Upper lobe of left lung (tissue), 6 donors: Measurements from ENCODE around the gene GORASP2. TPM values are rescaled to one million over a fixed set of nuclear protein-coding genes. Genes with fewer than 3 reads are reported as not detected.

ENCODE experiments used
- ATAC-seq, 2 donors: fragments of 200-7000 bp; cut with Tn5 transposase; one replicate each; pipeline ENCODE4 v1.9.1; 2022; ENCODE audit warnings: mild to moderate bottlenecking in 2 of 2, moderate library complexity in 2 of 2; ENCODE audit not compliant: low FRiP score in 2 of 2
- DNase-seq, 2 donors: peaks; one replicate each; pipeline ENCODE4 v3.0.0-alpha.2; 2019 to 2020
- H3K27ac ChIP-seq, 4 donors: fragments of 200-600 bp; sonication (generic); one replicate each; pipeline ENCODE4 v1.5.1; 2016 to 2019
- H3K27me3 ChIP-seq, 4 donors: fragments of 200-600 bp; sonication (generic); one replicate each; pipeline ENCODE4 v1.5.1; 2017 to 2019
- H3K36me3 ChIP-seq, 4 donors: fragments of 200-600 bp; sonication (generic); one replicate each; pipeline ENCODE4 v1.5.1; 2016 to 2019
- H3K4me1 ChIP-seq, 4 donors: fragments of 200-600 bp; sonication (generic); one replicate each; pipeline ENCODE4 v1.5.1; 2018 to 2019
- H3K4me3 ChIP-seq, 4 donors: fragments of 200-600 bp; sonication (generic); one replicate each; pipeline ENCODE4 v1.5.1; 2017 to 2019; ENCODE audit warnings: mild to moderate bottlenecking in 2 of 4, moderate library complexity in 1 of 4
- H3K9me3 ChIP-seq, 4 donors: fragments of 200-600 bp; sonication (generic); one replicate each; pipeline ENCODE4 v1.5.1; 2018 to 2019
- CTCF ChIP-seq, 6 experiments: fragments of 450-650 bp in 4 of 6; fragments of 200-600 bp in 2 of 6; sonication (generic) in 2 of 6; IDR thresholded peaks; one replicate each; pipeline ENCODE4 v1.5.1; 2016 to 2019; ENCODE audit warnings: antibody characterized with exemption in 6 of 6
- EP300 ChIP-seq, 4 donors: sonication (generic); formaldehyde crosslinking; IDR thresholded peaks; one replicate each; pipeline ENCODE4 v1.5.1; 2017; ENCODE audit warnings: antibody characterized with exemption in 4 of 4, control low read depth in 2 of 4
- POLR2A ChIP-seq, 4 donors: fragments of 450-650 bp; IDR thresholded peaks; one replicate each; pipeline ENCODE4 v1.5.1; 2016 to 2017; ENCODE audit warnings: antibody characterized with exemption in 4 of 4, mild to moderate bottlenecking in 2 of 4
- POLR2AphosphoS5 ChIP-seq, 2 donors: sonication (generic); formaldehyde crosslinking; IDR thresholded peaks; one replicate each; pipeline ENCODE4 v1.5.1; 2017; ENCODE audit warnings: antibody characterized with exemption in 2 of 2
- WGBS, 2 donors: methylation state at CpG; one replicate each; pipeline ENCODE4 v1.1.5; 2017 to 2018; 5-methylcytosine and 5-hydroxymethylcytosine counted together
- total RNA-seq, 6 donors: library from RNA; depleted of rRNA in 4 of 6; stranded (reverse); fragments of >200 nt in 4 of 6; gene quantifications; one replicate each; pipeline versions ENCODE4 v1.1.0 to v1.2.1, GENCODE V29; 2016 to 2021
- donor health status: DM: no; HTN: no; CAD: no; lungs with moderate emphysema.
- donor health status: DM: no; HTN: yes; CAD: no; lungs with severe emphysema.

GORASP2 gene
- total RNA-seq, 6 donors from 2014 or later: 14.7 to 80.7 (median 59.5) TPM

- Histone ChIP-seq H3K27me3 (no peaks in the 10 kb centered on the region), H3K36me3 (peaks cover 27 to 55% (median 46%) of the 10 kb centered on the region in 4 donors), H3K9me3 (no peaks in the 10 kb centered on the region), H3K27ac (no peak overlapping the region), H3K4me1 (no peaks in the 10 kb centered on the region), H3K4me3 (no peak overlapping the region)
- DNase-seq: no peak
- ATAC-seq: no peak
- TF ChIP-seq EP300 (IDR thresholded peaks at IDR 0.05): no peak
- TF ChIP-seq CTCF (IDR thresholded peaks at IDR 0.05): no peak
- TF ChIP-seq POLR2AphosphoS5 (IDR thresholded peaks at IDR 0.05): no peak
- no peak for TF ChIP-seq POLR2A (IDR thresholded peaks at IDR 0.05)
- WGBS, 2 donors: 89% methylated on average over 5 of the region's 5 CpGs
Measured at GRCh38 chr2:170967553-170967952, 38.5 kb downstream of the GORASP2 start.

- no peak for TF ChIP-seq POLR2AphosphoS5 (IDR thresholded peaks at IDR 0.05)
- no peak for TF ChIP-seq POLR2A (IDR thresholded peaks at IDR 0.05)
- Histone ChIP-seq H3K27me3 (no peaks in the 10 kb centered on the region), H3K36me3 (peaks cover 24 to 46% (median 39%) of the 10 kb centered on the region in 4 donors), H3K4me3 (no peak overlapping the region), H3K9me3 (no peaks in the 10 kb centered on the region), H3K27ac (no peak overlapping the region), H3K4me1 (peaks cover 0 to 6% (median 5%) of the 10 kb centered on the region in 4 donors)
- 73 to 81% methylated on average over 12 of the region's 12 CpGs for WGBS, 2 donors
- DNase-seq (no peak), ATAC-seq (no peak)
Measured at GRCh38 chr2:170968205-170969003, 39.4 kb downstream of the GORASP2 start.

DNA sequence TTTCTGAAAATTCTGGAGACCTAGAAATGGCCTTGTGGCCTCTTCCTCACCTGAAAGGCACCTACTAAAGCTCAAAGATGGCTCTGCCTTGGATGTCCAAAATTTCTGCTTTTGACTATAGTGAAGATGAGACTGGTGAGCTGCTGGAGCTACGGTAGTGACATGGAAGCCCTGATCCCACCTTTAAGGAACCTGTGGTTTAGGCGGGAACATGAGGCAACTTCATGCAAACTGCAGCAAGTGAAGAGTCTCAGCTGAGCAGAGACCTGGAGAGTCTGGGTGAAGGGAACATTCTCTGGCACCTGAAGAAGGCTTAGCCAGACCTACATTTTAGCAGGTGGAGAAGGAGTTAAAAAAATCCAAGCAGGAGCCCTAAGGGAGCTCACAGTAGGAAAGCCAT, 40.0 kb downstream of the GORASP2 start:
- Histone ChIP-seq H3K9me3 (no peaks in the 10 kb centered on the region), H3K36me3 (peaks cover 18 to 40% (median 32%) of the 10 kb centered on the region in 4 donors), H3K4me1 (peaks cover 3 to 12% (median 9%) of the 10 kb centered on the region in 4 donors), H3K27me3 (no peaks in the 10 kb centered on the region), H3K4me3 (no peak overlapping the region), H3K27ac (no peak overlapping the region)
- ATAC-seq (no peak), DNase-seq (no peak)
- 78 to 80% methylated on average over 2 of the region's 2 CpGs for WGBS, 2 donors
- TF ChIP-seq EP300 (IDR thresholded peaks at IDR 0.05) (no peak), POLR2AphosphoS5 (IDR thresholded peaks at IDR 0.05) (no peak), POLR2A (IDR thresholded peaks at IDR 0.05) (no peak), CTCF (IDR thresholded peaks at IDR 0.05) (no peak)

DNA sequence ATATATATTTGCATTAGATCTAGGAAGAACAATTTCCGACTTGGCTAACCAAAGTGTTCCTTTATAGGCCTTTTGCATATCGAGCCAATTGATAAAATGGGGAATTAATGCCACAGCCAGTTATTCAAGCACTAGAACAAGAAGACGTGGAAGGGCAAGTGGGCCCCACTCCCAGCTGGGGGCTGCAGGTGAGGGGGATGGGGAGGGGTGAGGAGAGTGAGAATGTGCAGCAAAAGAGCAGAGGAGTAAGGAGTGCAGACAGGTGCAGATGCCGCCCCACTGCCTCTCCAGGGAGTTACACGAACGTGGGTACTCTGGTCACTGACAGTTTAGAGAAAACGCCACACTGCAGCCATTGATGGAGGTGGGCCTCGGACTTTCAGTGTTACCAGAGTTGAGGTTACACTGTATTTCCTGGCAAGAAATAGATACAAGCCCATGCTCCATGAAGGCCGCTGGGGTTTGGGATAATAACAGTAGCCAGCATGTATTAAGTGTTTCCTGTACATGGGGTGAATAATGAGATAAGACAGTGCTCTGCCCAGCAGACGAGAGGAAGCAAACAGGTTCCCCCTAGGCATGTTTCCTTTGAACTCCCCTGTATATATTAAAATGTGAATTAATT, 40.9 kb downstream of the GORASP2 start:
- TF ChIP-seq EP300 (IDR thresholded peaks at IDR 0.05) (no peak), POLR2A (IDR thresholded peaks at IDR 0.05) (no peak), POLR2AphosphoS5 (IDR thresholded peaks at IDR 0.05) (no peak), CTCF (IDR thresholded peaks at IDR 0.05) (no peak)
- 64 to 67% methylated on average over 10 of the region's 10 CpGs for WGBS, 2 donors
- H3K4me3 ChIP-seq: no peak overlapping the region
- DNase-seq: no peak
- no peaks in the 10 kb centered on the region for H3K27me3 ChIP-seq
- H3K36me3 ChIP-seq: peaks cover 13 to 31% (median 26%) of the 10 kb centered on the region in 4 donors
- H3K27ac ChIP-seq: no peak overlapping the region
- peaks cover 5 to 17% (median 12%) of the 10 kb centered on the region in 4 donors for H3K4me1 ChIP-seq
- no peaks in the 10 kb centered on the region for H3K9me3 ChIP-seq
- no peak for ATAC-seq

DNA sequence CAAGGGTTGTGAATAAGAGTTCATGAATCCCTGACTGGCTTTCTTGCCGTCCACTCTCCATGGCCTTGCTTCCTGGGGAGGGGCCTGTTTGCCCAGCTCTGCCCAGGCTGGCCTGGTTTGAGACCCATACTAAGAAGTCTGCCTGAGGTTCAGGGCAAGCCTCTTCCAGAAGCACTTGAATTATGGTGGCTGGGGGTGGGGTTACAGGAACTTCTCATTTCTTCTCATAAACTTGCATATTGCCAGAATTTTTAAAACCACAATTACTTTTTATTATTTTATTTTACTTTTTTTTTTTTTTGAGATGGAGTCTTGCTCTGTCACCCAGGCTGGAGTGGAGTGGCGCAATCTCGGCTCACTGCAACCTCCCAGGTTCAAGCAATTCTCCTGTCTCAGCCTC, 42.0 kb downstream of the GORASP2 start:
- H3K4me1 ChIP-seq: peaks cover 5 to 17% (median 12%) of the 10 kb centered on the region in 4 donors
- no peaks in the 10 kb centered on the region for H3K27me3 ChIP-seq
- H3K36me3 ChIP-seq: peaks cover 7 to 20% (median 15%) of the 10 kb centered on the region in 4 donors
- H3K9me3 ChIP-seq: no peaks in the 10 kb centered on the region
- no peak overlapping the region for H3K4me3 ChIP-seq
- DNase-seq (no peak), ATAC-seq (no peak)
- H3K27ac ChIP-seq: no peak overlapping the region
- TF ChIP-seq CTCF (IDR thresholded peaks at IDR 0.05): no peak
- no peak for TF ChIP-seq POLR2A (IDR thresholded peaks at IDR 0.05)
- TF ChIP-seq EP300 (IDR thresholded peaks at IDR 0.05): no peak
- TF ChIP-seq POLR2AphosphoS5 (IDR thresholded peaks at IDR 0.05): no peak
- 80 to 91% methylated on average over 3 of the region's 3 CpGs for WGBS, 2 donors
